ENCODE measurements around the gene MYO1A. TPM values are rescaled to one million over a fixed set of nuclear protein-coding genes. Genes with fewer than 3 reads are reported as not detected.

The MYO1A gene
- total RNA-seq, 3 donors from 2014 or later (not counting 1 experiment from before 2014, with no cell fraction given) = 1.1 TPM; not detected in 2

DNA sequence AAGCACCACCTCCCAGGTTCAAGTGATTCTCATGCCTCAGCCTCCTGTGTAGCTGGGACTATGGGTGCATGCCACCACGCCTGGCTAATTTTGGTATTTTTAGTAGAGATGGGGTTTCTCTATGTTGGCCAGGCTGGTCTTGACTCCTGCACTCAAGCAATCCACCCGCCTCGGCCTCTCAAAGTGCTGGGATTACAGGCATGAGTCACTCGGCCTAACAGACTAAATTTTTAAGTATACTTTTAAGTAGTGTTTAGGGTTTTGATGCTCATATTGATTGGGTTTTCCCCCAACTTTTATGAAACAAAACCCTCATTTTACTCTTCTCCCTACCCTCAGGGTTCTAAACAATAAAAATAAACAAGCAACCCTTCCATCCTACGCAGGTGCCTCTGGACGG, 5.5 kb downstream of the MYO1A start:
- Mint-ChIP-seq H3K27ac (no peak overlapping the region), H3K36me3 (no peaks in the 10 kb centered on the region), H3K4me3 (no peak overlapping the region), H3K4me1 (peaks cover 24 to 26% of the 10 kb centered on the region in 2 donors), H3K9me3 (no peaks in the 10 kb centered on the region), H3K27me3 (ENCODE audit: low read depth in 2 of 2) (peaks cover 43 to 56% of the 10 kb centered on the region in 2 donors)
- peaks cover 2% of the 10 kb centered on the region for H3K27me3 ChIP-seq (ENCODE audit: control insufficient read depth, insufficient read depth, low read length)
- ATAC-seq (no peak), DNase-seq (no peak)
- TF ChIP-seq, protein P1, sequence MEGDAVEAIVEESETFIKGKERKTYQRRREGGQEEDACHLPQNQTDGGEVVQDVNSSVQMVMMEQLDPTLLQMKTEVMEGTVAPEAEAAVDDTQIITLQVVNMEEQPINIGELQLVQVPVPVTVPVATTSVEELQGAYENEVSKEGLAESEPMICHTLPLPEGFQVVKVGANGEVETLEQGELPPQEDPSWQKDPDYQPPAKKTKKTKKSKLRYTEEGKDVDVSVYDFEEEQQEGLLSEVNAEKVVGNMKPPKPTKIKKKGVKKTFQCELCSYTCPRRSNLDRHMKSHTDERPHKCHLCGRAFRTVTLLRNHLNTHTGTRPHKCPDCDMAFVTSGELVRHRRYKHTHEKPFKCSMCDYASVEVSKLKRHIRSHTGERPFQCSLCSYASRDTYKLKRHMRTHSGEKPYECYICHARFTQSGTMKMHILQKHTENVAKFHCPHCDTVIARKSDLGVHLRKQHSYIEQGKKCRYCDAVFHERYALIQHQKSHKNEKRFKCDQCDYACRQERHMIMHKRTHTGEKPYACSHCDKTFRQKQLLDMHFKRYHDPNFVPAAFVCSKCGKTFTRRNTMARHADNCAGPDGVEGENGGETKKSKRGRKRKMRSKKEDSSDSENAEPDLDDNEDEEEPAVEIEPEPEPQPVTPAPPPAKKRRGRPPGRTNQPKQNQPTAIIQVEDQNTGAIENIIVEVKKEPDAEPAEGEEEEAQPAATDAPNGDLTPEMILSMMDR (IDR thresholded peaks at IDR 0.05) = no peak
- WGBS (ENCODE audit: insufficient coverage) = 89% methylated on average over 3 of the region's 6 CpGs
- no peak overlapping the region for H3K27ac ChIP-seq (ENCODE audit: low read length)
- no peak overlapping the region for H3K4me3 ChIP-seq (ENCODE audit: low read length)
- intact Hi-C loops (cut with micrococcal nuclease) = no loop called here
- no peaks in the 10 kb centered on the region for H3K36me3 ChIP-seq (ENCODE audit: control insufficient read depth, insufficient read depth, low read length)
- no peaks in the 10 kb centered on the region for H3K9me3 ChIP-seq (ENCODE audit: control insufficient read depth, insufficient read depth, low read length)
- H3K4me1 ChIP-seq (ENCODE audit: control insufficient read depth, insufficient read depth, low read length) = peaks cover 26% of the 10 kb centered on the region

DNA sequence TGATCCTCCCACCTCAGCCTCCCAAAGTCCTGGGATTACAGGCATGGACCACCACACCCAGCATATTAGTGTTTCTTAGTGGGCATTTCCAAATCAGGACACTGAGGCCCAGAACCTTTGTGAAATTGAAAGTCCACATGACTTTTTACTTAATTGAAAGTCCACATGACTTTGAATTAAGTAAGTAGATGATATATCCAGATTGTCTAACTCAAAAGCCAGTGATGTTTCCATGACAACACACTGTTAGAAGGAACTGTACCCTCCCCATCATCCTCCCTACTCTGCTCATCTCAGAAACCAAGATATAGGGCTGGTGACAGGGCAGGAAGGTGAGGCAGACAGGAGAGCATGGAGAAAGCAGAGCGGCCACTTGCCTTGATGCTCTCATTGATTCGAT, 7.2 kb downstream of the MYO1A start:
- Histone ChIP-seq H3K27me3 (ENCODE audit: control insufficient read depth, insufficient read depth, low read length) (peaks cover 2% of the 10 kb centered on the region), H3K4me3 (ENCODE audit: low read length) (no peak overlapping the region), H3K4me1 (ENCODE audit: control insufficient read depth, insufficient read depth, low read length) (peaks cover 16% of the 10 kb centered on the region), H3K36me3 (ENCODE audit: control insufficient read depth, insufficient read depth, low read length) (no peaks in the 10 kb centered on the region), H3K27ac (ENCODE audit: low read length) (no peak overlapping the region), H3K9me3 (ENCODE audit: control insufficient read depth, insufficient read depth, low read length) (no peaks in the 10 kb centered on the region)
- Mint-ChIP-seq H3K27me3 (ENCODE audit: low read depth in 2 of 2) (peaks cover 34 to 44% of the 10 kb centered on the region in 2 donors), H3K36me3 (no peaks in the 10 kb centered on the region), H3K9me3 (no peaks in the 10 kb centered on the region), H3K4me3 (no peak overlapping the region), H3K27ac (no peak overlapping the region), H3K4me1 (peaks cover 14 to 19% of the 10 kb centered on the region in 2 donors)
- TF ChIP-seq, protein P1 (IDR thresholded peaks at IDR 0.05) = no peak
- DNase-seq (no peak), ATAC-seq (no peak)
- WGBS (ENCODE audit: insufficient coverage) = 90% methylated on average over 2 of the region's 2 CpGs
- intact Hi-C loops (cut with micrococcal nuclease) = no loop called here

DNA sequence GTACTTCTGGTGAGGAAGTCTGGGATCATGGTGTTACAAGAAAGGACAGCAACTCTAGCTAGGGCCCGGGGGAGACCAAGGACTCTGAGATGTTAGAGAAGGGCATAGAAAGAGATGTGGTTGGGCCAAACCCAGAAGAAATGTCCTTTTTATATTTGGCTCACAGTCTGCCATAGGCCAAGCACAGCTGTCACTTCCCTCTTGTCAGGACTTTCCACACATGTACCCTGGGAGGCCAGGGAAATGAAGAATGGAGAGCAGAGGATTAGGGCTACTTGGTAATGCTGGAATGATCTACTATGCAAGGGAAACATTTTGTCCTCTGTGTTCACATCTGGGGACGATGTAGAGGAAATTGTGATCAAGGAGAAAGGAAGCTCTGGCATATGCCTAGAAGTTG, 9.2 kb downstream of the MYO1A start:
- no peak for DNase-seq
- H3K4me1 Mint-ChIP-seq = no peaks in the 10 kb centered on the region

DNA sequence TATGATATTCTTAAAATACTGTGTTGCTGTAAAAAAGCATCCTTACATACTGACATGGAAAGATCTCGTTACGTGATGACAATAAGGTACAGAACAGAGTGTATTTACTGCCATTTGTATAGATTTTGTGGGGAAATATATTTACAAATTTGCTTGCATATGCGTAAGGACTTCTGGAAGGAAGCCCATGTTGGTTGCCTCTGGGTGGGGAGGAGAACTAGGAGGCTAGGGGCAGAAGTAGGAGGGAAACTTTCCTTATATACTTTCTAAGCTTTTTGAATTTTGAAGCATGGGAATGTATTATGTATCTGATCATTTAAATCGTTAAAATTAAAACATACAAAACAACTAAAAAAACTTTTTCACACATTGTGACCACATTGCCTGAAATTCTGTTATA, 9.7 kb downstream of the MYO1A start:
- no peaks in the 10 kb centered on the region for H3K36me3 Mint-ChIP-seq
- Histone ChIP-seq H3K27ac (ENCODE audit: low read length) (no peak overlapping the region), H3K4me3 (ENCODE audit: low read length) (no peak overlapping the region), H3K4me1 (ENCODE audit: control insufficient read depth, insufficient read depth, low read length) (no peaks in the 10 kb centered on the region), H3K36me3 (ENCODE audit: control insufficient read depth, insufficient read depth, low read length) (no peaks in the 10 kb centered on the region), H3K9me3 (ENCODE audit: control insufficient read depth, insufficient read depth, low read length) (no peaks in the 10 kb centered on the region), H3K27me3 (ENCODE audit: control insufficient read depth, insufficient read depth, low read length) (no peaks in the 10 kb centered on the region)
- H3K27me3 Mint-ChIP-seq (ENCODE audit: low read depth in 2 of 2) = peaks cover 12 to 19% of the 10 kb centered on the region in 2 donors
- no peak overlapping the region for H3K27ac Mint-ChIP-seq
- no peak for ATAC-seq
- H3K9me3 Mint-ChIP-seq = no peaks in the 10 kb centered on the region
- DNase-seq = no peak
- no peak overlapping the region for H3K4me3 Mint-ChIP-seq
- TF ChIP-seq, protein P1 (IDR thresholded peaks at IDR 0.05) = no peak
- WGBS (ENCODE audit: insufficient coverage) = 97% methylated on average over 3 of the region's 4 CpGs
- no peaks in the 10 kb centered on the region for H3K4me1 Mint-ChIP-seq
- intact Hi-C loops (cut with micrococcal nuclease) = no loop called here

More for the DNA sequence above, 9.2 kb downstream of the MYO1A start:
- no peak for ATAC-seq
- Histone ChIP-seq H3K27ac (ENCODE audit: low read length) (no peak overlapping the region), H3K4me1 (ENCODE audit: control insufficient read depth, insufficient read depth, low read length) (no peaks in the 10 kb centered on the region), H3K27me3 (ENCODE audit: control insufficient read depth, insufficient read depth, low read length) (peaks cover 2% of the 10 kb centered on the region), H3K9me3 (ENCODE audit: control insufficient read depth, insufficient read depth, low read length) (no peaks in the 10 kb centered on the region), H3K4me3 (ENCODE audit: low read length) (no peak overlapping the region), H3K36me3 (ENCODE audit: control insufficient read depth, insufficient read depth, low read length) (no peaks in the 10 kb centered on the region)
- TF ChIP-seq, protein P1 (IDR thresholded peaks at IDR 0.05) = no peak
- Mint-ChIP-seq H3K36me3 (no peaks in the 10 kb centered on the region), H3K4me3 (no peak overlapping the region), H3K27ac (no peak overlapping the region), H3K27me3 (ENCODE audit: low read depth in 2 of 2) (peaks cover 16 to 24% of the 10 kb centered on the region in 2 donors), H3K9me3 (no peaks in the 10 kb centered on the region)
- intact Hi-C loops (cut with micrococcal nuclease) = no loop called here
- 50% methylated on average over 2 of the region's 2 CpGs for WGBS (ENCODE audit: insufficient coverage)

Data from natural killer cell (primary cell).